IMR-90 (cell line): ENCODE results near the gene MLXIPL. TPM values are rescaled to one million over a fixed set of nuclear protein-coding genes. Genes with fewer than 3 reads are reported as not detected.

Experiments
- ATAC-seq: fragments of 200-7000 bp; cut with Tn5 transposase; 2 replicates; pipeline ENCODE4 v1.9.1; 2020; ENCODE audit warnings: low read depth, mild to moderate bottlenecking, moderate library complexity
- BruUV-seq: library from RNA; stranded (reverse); fragments of 400-500 nt; replicated peaks from 2 replicates; lab custom pipeline; 2021; lab: Mats Ljungman, UMichigan
- CTCF ChIA-PET: fragments of 300-600 bp; formaldehyde crosslinking; extraction: SDS; loops from one replicate; lab custom pipeline; 2021; ENCODE audit warnings: antibody characterized with exemption; lab: Yijun Ruan, JAX
- POLR2A ChIA-PET: fragments of 300-600 bp; sonication (Branson Sonifier 250); formaldehyde crosslinking; loops from one replicate; lab custom pipeline; 2022; ENCODE audit warnings: antibody characterized with exemption; ENCODE audit not compliant: unreplicated experiment; lab: Charles Lee
- DNase-seq: peaks from one replicate; pipeline ENCODE4 v3.0.0; 2013
- H2AFZ ChIP-seq: replicated peaks from 2 replicates; pipeline ENCODE3; 2013; ENCODE audit warnings: low read length, mild to moderate bottlenecking; ENCODE audit not compliant: poor library complexity
- H2AK5ac ChIP-seq: 2 replicates; pipeline ENCODE4 v1.6.1; 2013; ENCODE audit warnings: low read depth, low read length, inconsistent platforms
- H2AK9ac ChIP-seq: replicated peaks from 2 replicates; pipeline ENCODE3; 2013; ENCODE audit warnings: mild to moderate bottlenecking, low read depth, low read length, moderate library complexity; ENCODE audit not compliant: poor library complexity
- H2BK120ac ChIP-seq: 2 replicates; pipeline ENCODE4 v1.6.1; 2013; ENCODE audit warnings: low read depth, low read length, inconsistent platforms
- H2BK15ac ChIP-seq: 3 replicates; pipeline ENCODE4 v1.6.1; 2013; ENCODE audit warnings: low read depth, low read length, inconsistent platforms
- H2BK20ac ChIP-seq: 2 replicates; pipeline ENCODE4 v1.6.1; 2013; ENCODE audit warnings: low read depth, mild to moderate bottlenecking, inconsistent platforms, low read length, moderate library complexity
- H2BK5ac ChIP-seq: 2 replicates; pipeline ENCODE4 v1.6.1; 2013; ENCODE audit warnings: mild to moderate bottlenecking, low read depth, low read length, inconsistent platforms; ENCODE audit not compliant: poor library complexity, severe bottlenecking
- H3K14ac ChIP-seq: replicated peaks from 2 replicates; pipeline ENCODE4 v1.6.1; 2013; ENCODE audit warnings: low read depth, low read length, inconsistent platforms
- H3K18ac ChIP-seq: 2 replicates; pipeline ENCODE4 v1.6.1; 2013; ENCODE audit warnings: low read depth, low read length, control low read depth
- H3K23ac ChIP-seq: 2 replicates; pipeline ENCODE4 v1.6.1; 2013; ENCODE audit warnings: low read depth, low read length, inconsistent platforms
- H3K27ac ChIP-seq: 2 replicates; pipeline ENCODE4 v1.5.1; 2013; ENCODE audit warnings: mild to moderate bottlenecking, control low read depth, low read length; ENCODE audit not compliant: insufficient read depth
- H3K27me3 ChIP-seq: 2 replicates; pipeline ENCODE4 v1.6.1; 2013; ENCODE audit warnings: low read length; ENCODE audit not compliant: control insufficient read depth, insufficient read depth
- H3K36me3 ChIP-seq: 2 replicates; pipeline ENCODE4 v1.6.1; 2013; ENCODE audit warnings: low read length, mixed read lengths; ENCODE audit not compliant: control insufficient read depth, insufficient read depth
- H3K4ac ChIP-seq: 2 replicates; pipeline ENCODE4 v1.6.1; 2013; ENCODE audit warnings: low read depth, low read length, inconsistent platforms
- H3K4me1 ChIP-seq: 2 replicates; pipeline ENCODE4 v1.6.1; 2013; ENCODE audit warnings: low read length, mixed read lengths; ENCODE audit not compliant: control insufficient read depth, insufficient read depth
- H3K4me2 ChIP-seq: 2 replicates; pipeline ENCODE4 v1.6.1; 2013; ENCODE audit warnings: low read depth, mild to moderate bottlenecking, control low read depth, low read length, moderate library complexity
- H3K4me3 ChIP-seq: 2 replicates; pipeline ENCODE4 v1.5.1; 2013; ENCODE audit warnings: low read depth, mild to moderate bottlenecking, control low read depth, low read length, moderate library complexity; ENCODE audit not compliant: insufficient read depth
- H3K56ac ChIP-seq: 2 replicates; pipeline ENCODE4 v1.6.1; 2013; ENCODE audit warnings: low read length, inconsistent platforms; ENCODE audit not compliant: insufficient read depth; ENCODE audit errors: extremely low read depth
- H3K79me1 ChIP-seq, 2 experiments: 2 replicates each; pipeline ENCODE4 v1.6.1; 2013; ENCODE audit warnings: low read length in 2 of 2, inconsistent platforms in 1 of 2, low read depth in 1 of 2
- H3K9ac ChIP-seq: 2 replicates; pipeline ENCODE4 v1.6.1; 2013; ENCODE audit warnings: low read depth, low read length, control low read depth
- H3K9me1 ChIP-seq: 2 replicates; pipeline ENCODE4 v1.6.1; 2013; ENCODE audit warnings: low read length, inconsistent platforms; ENCODE audit not compliant: insufficient read depth
- H3K9me3 ChIP-seq: 2 replicates; pipeline ENCODE4 v1.6.1; 2013; ENCODE audit warnings: low read length; ENCODE audit not compliant: control insufficient read depth, insufficient read depth
- H4K20me1 ChIP-seq: 2 replicates; pipeline ENCODE4 v1.6.1; 2013; ENCODE audit warnings: low read length, inconsistent platforms; ENCODE audit not compliant: insufficient read depth
- H4K5ac ChIP-seq: 2 replicates; pipeline ENCODE4 v1.6.1; 2013; ENCODE audit warnings: mild to moderate bottlenecking, low read depth, low read length, control low read depth
- H4K8ac ChIP-seq, 2 experiments: 2 replicates each; pipeline ENCODE4 v1.6.1; 2013; ENCODE audit warnings: low read depth in 2 of 2, low read length in 2 of 2, control low read depth in 1 of 2, inconsistent platforms in 1 of 2
- H4K91ac ChIP-seq: 2 replicates; pipeline ENCODE4 v1.6.1; 2013; ENCODE audit warnings: low read depth, low read length, inconsistent platforms; ENCODE audit not compliant: insufficient read depth
- MAFK ChIP-seq: IDR thresholded peaks from 2 replicates; pipeline ENCODE4 v1.6.1; 2012; ENCODE audit warnings: low read depth, low read length, improper control_type of control experiment
- RAD21 ChIP-seq: IDR thresholded peaks from 2 replicates; pipeline ENCODE4 v1.6.1; 2012; ENCODE audit warnings: low read length, improper control_type of control experiment
- WGBS, 2 experiments: methylation state at CpG; one replicate each; pipeline versions ENCODE4 v1.1.5 to v1.1.7; 2013; ENCODE audit warnings: missing lambda C conversion rate in 2 of 2; ENCODE audit not compliant: insufficient read length in 1 of 2; ENCODE audit errors: extremely low coverage in 2 of 2; 5-methylcytosine and 5-hydroxymethylcytosine counted together
- dilution Hi-C: fragments of 300-500 bp; cut with HindIII; formaldehyde crosslinking; loops from one replicate; pipeline ENCODE4 v1.14.3; 2018; ENCODE audit warnings: low sequenced_read_pairs; ENCODE audit not compliant: unreplicated experiment
- in situ Hi-C: fragments of 300-500 bp; cut with MboI; formaldehyde crosslinking; loops from 3 replicates; pipeline ENCODE4 v1.14.3; 2019; ENCODE audit warnings: low sequenced_read_pairs, inconsistent platforms, mixed read lengths
- intact Hi-C: fragments of 100-400 bp; cut with micrococcal nuclease; formaldehyde crosslinking; loops from 2 replicates; pipeline ENCODE4 v1.10.0; 2022
- polyA plus RNA-seq, 3 experiments: library from polyadenylated mRNA; depleted of rRNA; stranded (reverse); fragments of >200 nt; gene quantifications; 2 replicates each; pipeline ENCODE4 v1.2.3, GENCODE V29; 2012; ENCODE audit warnings: low replicate concordance in 1 of 3
- total RNA-seq: library from RNA; depleted of rRNA; stranded (reverse); fragments of >200 nt; gene quantifications from 2 replicates; pipeline ENCODE4 v1.2.3, GENCODE V29; 2012
- TF ChIP-seq, protein P1 (sequence below): conservative IDR thresholded peaks from 2 replicates; pipeline ENCODE4 v1.5.1; 2012; ENCODE audit warnings: mild to moderate bottlenecking, low read depth, low read length, improper control_type of control experiment

Gene MLXIPL
- total and polyA plus RNA-seq, 2 of the 4 experiments (the other 2 are of a cell fraction): not detected

DNA sequence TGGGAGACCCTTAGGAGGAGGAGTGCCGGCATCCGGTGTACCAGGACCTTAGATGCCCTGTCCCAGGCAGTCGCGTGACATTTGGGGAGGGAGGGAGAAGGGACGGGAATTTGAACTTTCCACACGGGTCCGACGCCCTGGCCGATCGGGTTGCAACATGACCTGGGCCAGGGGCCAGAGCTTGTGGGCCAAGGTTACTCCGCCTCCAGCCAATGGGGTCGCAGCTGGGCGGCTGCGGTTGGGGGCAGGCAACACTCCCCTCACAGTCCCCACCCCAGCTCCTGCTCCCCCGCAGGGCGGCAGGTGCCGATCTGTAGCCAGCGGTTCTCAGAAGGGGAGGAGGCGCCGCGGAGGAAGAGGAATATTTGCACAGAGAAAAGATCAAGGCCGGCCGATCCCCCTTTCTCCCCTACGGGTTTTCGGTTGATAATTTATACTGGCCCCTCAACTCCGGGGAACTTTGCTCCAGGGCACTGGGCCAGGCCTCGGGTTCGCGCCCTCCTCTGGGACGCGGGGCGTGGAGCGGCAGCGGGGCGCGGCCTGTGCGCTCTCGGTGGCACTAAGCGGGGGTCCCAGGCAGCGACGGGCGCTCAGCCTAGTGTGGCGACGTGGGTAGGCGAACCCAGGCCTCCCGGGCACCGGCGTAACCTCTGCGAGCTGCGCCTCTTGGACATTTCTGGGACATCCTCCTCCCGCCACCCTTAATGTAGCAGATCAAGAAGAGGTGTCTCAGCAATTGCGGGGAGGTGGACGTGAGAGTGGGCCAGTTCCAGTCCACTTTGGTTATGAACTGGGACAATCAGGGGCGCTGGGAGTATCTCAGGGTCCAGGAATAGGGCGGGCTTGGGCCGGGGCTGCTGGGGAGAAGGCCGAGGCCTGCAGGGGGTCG is 1.2 kb downstream of the MLXIPL start:
- intact Hi-C loops: no loop called here
- H2AFZ ChIP-seq: peak overlapping the region; percentile 52
- H3K14ac ChIP-seq: no peak overlapping the region
- H2BK15ac ChIP-seq: no peak overlapping the region
- no peak for DNase-seq
- no TSS peak for BruUV-seq
- 5% methylated on average over 23 of the region's 58 CpGs; no CpG with 5 or more reads in 1 of the 2 experiments for WGBS, 2 experiments
- H3K9ac ChIP-seq: no peak overlapping the region
- H4K91ac ChIP-seq: no peak overlapping the region
- ChIA-PET CTCF (no interaction called here), POLR2A (no interaction called here)
- no peak overlapping the region for H2AK5ac ChIP-seq
- no peak overlapping the region for H3K27ac ChIP-seq
- H2BK5ac ChIP-seq: no peak overlapping the region
- no peak overlapping the region for H3K4ac ChIP-seq
- no peak overlapping the region for H3K4me3 ChIP-seq
- H2BK120ac ChIP-seq: no peak overlapping the region
- H2BK20ac ChIP-seq: no peak overlapping the region
- H3K79me1 ChIP-seq: no peaks in the 10 kb centered on the region
- no peak overlapping the region for H3K23ac ChIP-seq
- no peaks in the 10 kb centered on the region for H3K9me1 ChIP-seq
- peak overlapping the region; percentile 24; the same call in 1 of the 2 replicates for H3K4me2 ChIP-seq
- no peaks in the 10 kb centered on the region for H4K20me1 ChIP-seq
- no peaks in the 10 kb centered on the region for H3K9me3 ChIP-seq
- TF ChIP-seq RAD21 (no peak), MAFK (no peak)
- TF ChIP-seq, protein P1, sequence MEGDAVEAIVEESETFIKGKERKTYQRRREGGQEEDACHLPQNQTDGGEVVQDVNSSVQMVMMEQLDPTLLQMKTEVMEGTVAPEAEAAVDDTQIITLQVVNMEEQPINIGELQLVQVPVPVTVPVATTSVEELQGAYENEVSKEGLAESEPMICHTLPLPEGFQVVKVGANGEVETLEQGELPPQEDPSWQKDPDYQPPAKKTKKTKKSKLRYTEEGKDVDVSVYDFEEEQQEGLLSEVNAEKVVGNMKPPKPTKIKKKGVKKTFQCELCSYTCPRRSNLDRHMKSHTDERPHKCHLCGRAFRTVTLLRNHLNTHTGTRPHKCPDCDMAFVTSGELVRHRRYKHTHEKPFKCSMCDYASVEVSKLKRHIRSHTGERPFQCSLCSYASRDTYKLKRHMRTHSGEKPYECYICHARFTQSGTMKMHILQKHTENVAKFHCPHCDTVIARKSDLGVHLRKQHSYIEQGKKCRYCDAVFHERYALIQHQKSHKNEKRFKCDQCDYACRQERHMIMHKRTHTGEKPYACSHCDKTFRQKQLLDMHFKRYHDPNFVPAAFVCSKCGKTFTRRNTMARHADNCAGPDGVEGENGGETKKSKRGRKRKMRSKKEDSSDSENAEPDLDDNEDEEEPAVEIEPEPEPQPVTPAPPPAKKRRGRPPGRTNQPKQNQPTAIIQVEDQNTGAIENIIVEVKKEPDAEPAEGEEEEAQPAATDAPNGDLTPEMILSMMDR: no peak
- H4K8ac ChIP-seq: no peak overlapping the region
- no peak overlapping the region for H2AK9ac ChIP-seq
- H3K4me1 ChIP-seq: peaks cover 5% of the 10 kb centered on the region; the same call in 1 of the 2 replicates
- dilution Hi-C loops: no loop called here
- H3K18ac ChIP-seq: no peak overlapping the region
- ATAC-seq: no peak
- H3K36me3 ChIP-seq: no peaks in the 10 kb centered on the region
- H4K5ac ChIP-seq: no peak overlapping the region
- H3K27me3 ChIP-seq: peaks cover 72% of the 10 kb centered on the region
- in situ Hi-C loops: no loop called here
- no peak overlapping the region for H3K56ac ChIP-seq
